H1 (cell line): ENCODE measurements around the gene ROGDI. TPM values are rescaled to one million over a fixed set of nuclear protein-coding genes. Genes with fewer than 3 reads are reported as not detected.

Experiments
- GABPA ChIP-seq: IDR thresholded peaks from 2 replicates; pipeline ENCODE4 v1.6.1; 2011; ENCODE audit warnings: mild to moderate bottlenecking, low read length, moderate library complexity, borderline replicate concordance; ENCODE audit not compliant: insufficient read depth
- HDAC6 ChIP-seq: IDR thresholded peaks from one replicate; pipeline ENCODE4 v1.7.1; 2012; ENCODE audit warnings: low read depth, mild to moderate bottlenecking, inconsistent platforms, low read length, moderate library complexity
- POU5F1 ChIP-seq: IDR thresholded peaks from 2 replicates; pipeline ENCODE4 v1.6.1; 2011; ENCODE audit warnings: low read depth, mild to moderate bottlenecking, low read length, moderate library complexity
- polyA plus RNA-seq, 7 experiments: library from polyadenylated mRNA; depleted of rRNA in 3 of 7; stranded (reverse) in 5 of 7; unstranded in 2 of 7; fragments of >200 nt in 5 of 7; fragments of 200-250 nt in 2 of 7; gene quantifications; 1 replicate in 5 of 7; 2 replicates in 1 of 7; 4 replicates in 1 of 7; pipeline versions ENCODE4 v1.2.1 to v1.2.3, GENCODE V29; 2011 to 2013; ENCODE audit warnings: missing spikeins in 2 of 7, mixed read lengths in 2 of 7
- total RNA-seq: library from RNA; stranded (reverse); fragmentation: NEBNext Ultra II Directional; extraction: Animal tissue kit (Norgen Biotek cat#: 25700); gene quantifications from 2 replicates; pipeline ENCODE4 v1.2.1, GENCODE V29; 2021

Gene ROGDI
- total and polyA plus RNA-seq, 2 of the 8 experiments (the other 6 are each of a cell fraction or from before 2014, with no cell fraction given) = 27.4 to 68.4 TPM

- TF ChIP-seq POU5F1 (no peak), GABPA (no peak), HDAC6 (no peak)
- TF ChIP-seq, all 59 proteins: peak for 0
Observed at GRCh38 chr16:4798456-4798855, 4.0 kb downstream of the ROGDI start (continued).
